GM18498 (cell line): ENCODE measurements around the gene RBMX.

Experiments used
- ATAC-seq: cut with Tn5 transposase; IDR thresholded peaks from one replicate; pipeline ENCODE4 v1.9.1; 2021; ENCODE audit warnings: mild to moderate bottlenecking, moderate library complexity; ENCODE audit not compliant: unreplicated experiment

RBMX gene

GRCh38 chrX:136849395-136849794 is 31.1 kb downstream of the RBMX start:
- no peak for ATAC-seq

- ATAC-seq, result no peak
Observed at GRCh38 chrX:136847874-136848273, 32.7 kb downstream of the RBMX start.

DNA sequence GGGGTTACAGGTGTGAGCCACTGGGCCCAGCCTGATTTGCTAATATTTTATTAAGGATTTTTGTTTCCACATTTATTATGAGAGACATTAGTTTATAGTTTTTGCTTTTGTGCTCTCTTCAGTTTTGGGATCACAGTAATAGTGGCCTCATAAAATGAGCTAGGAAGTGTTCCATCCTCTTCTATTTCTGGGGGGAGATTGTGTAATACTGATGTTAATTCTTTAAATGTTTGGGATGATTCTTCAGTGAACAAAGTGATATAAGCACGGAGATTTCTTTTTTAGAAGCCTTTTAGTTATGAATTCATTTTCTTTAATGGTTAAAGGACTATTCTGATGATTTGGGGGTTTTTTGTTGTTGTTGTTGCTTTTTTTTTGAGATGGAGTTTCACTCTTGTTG is 41.3 kb downstream of the RBMX start:
- no peak for ATAC-seq

DNA sequence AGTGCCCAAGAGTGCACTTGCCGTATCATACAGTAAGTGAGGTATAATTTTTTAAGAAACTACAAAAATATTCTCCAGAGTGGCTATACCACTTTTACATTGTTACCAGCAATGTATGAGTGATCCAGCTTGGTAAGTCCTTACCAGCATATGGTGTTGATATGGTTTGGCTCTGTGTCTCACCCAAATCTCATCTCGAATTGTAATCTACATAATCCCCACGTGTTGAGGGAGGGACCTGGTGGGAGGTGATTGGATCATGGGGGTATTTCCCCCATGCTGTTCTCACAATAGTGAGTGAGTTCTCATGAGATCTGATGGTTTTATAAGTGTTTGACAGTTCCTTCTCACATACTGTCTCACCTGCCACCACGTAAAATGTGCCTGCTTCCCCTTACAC is 44.8 kb downstream of the RBMX start:
- no peak for ATAC-seq

GRCh38 chrX:136829413-136829812 is 51.1 kb downstream of the RBMX start:
- ATAC-seq, result no peak

GRCh38 chrX:136828830-136829229 is 51.7 kb downstream of the RBMX start:
- ATAC-seq, result no peak

DNA sequence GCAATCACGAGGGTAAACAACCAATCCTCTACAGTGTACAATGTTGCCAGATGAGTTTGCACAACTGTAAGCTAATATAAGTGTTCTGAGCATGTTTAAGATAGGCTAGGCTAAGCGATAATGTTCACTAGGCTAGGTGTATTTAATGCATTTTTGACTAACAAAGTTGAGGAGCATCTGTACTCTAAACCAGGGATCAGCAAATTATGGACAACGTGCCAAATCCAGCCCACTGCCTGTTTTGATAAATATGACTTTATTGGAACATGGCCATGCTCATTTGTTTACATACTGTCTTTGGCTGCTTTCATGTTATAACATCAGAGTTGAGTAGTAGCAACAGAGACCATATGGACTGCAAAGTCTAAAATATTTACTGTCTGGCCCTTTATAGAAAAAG is 53.5 kb downstream of the RBMX start:
- no peak for ATAC-seq

- no peak for ATAC-seq
Observed at GRCh38 chrX:136825771-136826170, 54.8 kb downstream of the RBMX start.
